GM18502 (cell line): ENCODE results near the gene DNAH1.

ENCODE experiments used
- ATAC-seq: cut with Tn5 transposase; IDR thresholded peaks from one replicate; pipeline ENCODE4 v1.9.1; 2021; ENCODE audit warnings: mild to moderate bottlenecking; ENCODE audit not compliant: unreplicated experiment, poor library complexity

Gene DNAH1

DNA sequence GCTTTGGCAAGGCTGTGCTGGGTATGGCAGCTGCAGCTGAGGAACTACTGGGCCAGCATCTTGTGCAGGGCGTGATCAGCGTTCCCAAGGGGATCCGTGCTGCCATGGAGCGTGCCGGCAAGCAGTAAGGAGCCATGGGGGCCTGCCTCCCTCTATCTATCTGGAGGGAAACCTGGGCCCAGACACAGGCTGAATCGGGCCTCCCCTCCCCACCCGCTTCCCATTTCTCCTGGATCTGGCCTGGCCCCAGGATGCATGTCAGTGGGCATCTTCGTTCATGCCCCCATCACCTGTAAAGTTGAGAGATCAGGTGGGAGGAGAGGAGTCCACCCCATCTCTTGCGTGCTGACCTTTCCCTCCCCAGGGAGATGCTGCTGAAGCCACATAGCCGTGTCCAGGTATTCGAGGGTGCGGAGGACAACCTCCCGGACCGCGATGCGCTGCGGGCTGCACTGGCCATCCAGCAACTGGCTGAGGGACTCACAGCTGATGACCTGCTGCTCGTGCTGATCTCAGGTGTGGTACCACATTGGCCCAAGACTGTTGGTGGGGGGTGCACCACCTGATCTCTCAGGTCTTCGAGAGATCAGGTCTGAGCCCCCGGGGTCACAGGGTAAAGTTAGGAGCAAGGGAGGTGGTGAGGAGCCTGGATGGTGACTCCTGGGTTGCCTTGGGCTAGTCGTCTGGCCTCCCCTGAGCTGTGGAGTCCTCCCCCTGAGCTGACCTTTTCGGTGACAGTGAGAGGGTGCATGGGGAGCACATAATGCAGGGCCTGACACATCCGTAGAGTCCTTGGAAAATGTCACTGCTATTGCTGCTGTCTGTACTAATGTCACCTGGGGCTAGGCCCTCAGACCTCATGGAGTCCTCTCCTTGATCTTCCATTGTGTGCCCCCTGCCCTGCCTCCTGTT, 25.3 kb upstream of the DNAH1 start:
- no peak for ATAC-seq

DNA sequence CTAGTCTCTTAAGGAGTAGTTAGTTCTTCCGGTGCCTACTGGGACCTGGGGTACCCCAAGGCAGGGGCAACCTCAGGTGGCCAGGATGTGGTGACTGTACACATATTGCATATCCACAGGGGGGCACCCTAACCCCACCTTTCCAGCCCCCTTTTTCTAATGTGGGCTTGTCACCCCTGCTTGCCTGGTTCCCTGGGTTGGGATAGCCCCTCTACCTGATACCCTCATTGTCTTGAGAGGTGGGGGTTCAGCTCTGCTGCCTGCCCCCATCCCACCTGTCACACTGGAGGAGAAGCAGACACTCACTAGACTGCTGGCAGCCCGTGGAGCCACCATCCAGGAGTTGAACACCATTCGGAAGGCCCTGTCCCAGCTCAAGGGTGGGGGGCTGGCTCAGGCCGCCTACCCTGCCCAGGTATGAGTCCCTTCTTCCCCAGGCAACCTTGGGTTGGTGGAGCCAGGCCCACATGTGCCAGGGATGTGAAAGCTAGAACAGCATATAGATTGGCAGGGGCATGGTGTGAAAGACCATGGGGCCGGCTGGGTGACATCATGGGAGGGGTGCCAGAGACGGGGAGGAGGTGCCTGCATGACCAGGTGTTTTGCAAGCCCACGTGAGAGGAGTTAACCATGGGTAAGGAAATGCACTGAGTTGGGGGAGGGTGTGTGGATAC, 24.5 kb upstream of the DNAH1 start:
- no peak for ATAC-seq

DNA sequence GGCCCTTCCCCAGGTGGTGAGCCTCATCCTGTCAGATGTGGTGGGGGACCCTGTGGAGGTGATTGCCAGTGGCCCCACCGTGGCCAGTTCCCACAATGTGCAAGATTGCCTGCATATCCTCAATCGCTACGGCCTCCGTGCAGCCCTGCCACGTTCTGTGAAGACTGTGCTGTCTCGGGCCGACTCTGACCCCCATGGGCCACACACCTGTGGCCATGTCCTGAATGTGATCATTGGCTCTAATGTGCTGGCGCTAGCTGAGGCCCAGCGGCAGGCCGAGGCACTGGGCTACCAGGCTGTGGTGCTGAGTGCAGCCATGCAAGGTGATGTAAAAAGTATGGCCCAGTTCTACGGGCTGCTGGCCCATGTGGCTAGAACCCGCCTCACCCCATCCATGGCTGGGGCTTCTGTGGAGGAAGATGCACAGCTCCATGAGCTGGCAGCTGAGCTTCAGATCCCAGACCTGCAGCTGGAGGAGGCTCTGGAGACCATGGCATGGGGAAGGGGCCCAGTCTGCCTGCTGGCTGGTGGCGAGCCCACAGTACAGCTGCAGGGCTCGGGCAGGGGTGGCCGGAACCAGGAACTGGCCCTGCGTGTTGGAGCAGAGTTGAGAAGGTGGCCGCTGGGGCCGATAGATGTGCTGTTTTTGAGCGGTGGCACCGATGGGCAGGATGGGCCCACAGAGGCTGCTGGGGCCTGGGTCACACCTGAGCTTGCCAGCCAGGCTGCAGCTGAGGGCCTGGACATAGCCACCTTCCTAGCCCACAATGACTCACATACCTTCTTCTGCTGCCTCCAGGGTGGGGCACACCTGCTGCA, 23.7 kb upstream of the DNAH1 start:
- ATAC-seq: no peak

DNA sequence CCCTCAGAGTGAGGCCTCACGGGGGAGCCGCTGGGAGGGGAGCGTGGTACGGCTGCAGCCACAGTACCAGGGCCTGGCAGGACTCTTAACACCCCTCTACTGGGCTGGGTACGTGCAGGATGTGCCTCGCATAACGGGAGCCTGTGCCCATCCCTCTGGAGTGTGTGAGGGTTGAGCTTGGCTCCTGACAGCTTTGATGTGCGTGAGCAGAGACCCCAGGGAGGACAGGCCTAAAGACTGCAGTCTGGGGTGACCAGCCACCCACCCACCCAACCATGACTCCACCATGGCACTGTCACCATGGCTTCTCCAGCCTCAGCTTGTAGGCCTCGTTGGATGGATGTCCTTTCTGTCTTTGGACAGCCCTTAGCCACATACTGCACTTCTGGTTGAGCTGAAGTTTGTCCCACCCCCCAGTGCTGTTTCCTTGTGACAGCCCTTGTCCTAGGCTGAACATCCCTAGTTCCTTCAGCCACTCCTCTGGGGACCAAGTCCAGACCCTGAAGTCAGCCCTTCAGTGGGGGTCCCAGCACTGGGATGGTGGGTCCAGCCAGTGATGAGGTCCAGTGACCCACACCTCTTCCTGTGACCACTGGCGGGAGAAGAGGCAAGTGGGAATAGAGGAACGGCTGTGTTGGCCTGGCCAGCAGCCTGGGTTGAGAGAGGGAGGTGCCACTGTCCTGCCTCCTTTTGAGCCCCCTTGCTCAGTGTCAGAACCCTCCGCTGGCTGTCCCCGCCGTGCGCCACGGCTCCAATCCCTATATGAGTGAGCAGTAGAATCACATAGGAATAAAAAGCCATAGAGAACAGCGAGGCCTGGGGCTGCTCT, 22.4 kb upstream of the DNAH1 start:
- ATAC-seq: no peak

DNA sequence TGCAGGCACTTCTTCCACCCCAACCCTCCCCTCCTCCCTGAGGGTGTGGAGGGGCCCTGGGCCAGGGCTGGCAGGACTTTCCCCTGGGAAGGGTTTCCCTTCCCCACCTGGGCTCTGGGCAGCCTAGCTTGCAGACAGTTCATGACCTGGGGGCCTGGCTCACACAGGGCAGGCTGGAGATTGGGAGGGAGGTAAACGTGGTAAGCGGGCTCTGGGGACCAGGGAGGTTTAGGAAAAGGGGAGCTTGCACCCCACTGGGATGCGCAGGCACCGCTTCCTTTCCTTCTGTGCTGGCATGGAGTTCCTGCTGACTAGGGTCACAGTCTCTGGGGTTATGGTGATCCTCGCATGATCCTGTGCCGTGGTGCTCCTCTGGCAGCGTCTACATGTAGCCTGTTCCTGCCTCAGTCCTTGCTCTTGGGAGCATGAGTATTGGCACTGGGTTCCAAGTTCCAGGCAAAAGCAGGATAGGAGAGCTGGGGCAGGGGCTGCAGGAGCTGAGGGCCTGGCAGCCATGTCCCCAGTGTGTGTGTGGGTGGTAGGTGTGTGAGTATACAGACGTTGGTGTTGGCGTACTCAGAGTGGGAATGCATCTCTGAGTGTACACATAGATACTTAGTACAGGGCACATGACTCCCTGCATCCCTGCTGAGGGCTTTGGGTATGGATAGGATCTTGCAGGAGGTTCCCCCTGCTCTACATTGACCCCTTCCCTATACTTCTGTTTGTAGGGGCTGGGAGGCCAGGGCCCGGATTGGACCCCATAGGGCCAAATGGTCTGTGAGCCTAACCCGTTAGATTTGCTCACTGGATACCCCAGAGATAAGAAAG, 21.6 kb upstream of the DNAH1 start:
- ATAC-seq: no peak

DNA sequence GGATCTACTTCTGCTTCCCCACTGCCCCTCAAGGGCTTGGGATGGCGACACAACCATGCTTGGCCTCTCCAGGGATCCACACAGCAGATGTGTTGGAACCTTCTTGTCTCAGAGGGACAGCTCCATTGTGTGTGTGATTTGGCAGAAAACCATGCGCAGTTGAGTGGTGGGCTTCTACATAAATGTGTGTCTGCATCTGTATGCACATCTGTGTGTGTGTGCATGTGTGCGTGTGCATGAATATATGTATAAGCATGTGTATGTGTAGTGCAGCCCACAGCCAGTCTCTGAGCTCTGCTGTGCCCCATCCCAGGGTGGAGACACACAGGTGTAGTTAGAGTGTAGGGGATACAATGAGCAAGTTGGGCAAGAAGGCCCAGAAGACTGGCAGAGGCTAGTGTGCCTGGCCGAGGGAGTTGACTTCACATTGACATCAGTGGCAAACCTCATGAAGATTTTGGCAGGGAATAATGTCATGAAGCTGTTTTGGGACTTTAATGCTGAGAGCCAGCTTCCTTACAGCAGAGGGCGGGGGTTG, 20.4 kb upstream of the DNAH1 start:
- no peak for ATAC-seq

DNA sequence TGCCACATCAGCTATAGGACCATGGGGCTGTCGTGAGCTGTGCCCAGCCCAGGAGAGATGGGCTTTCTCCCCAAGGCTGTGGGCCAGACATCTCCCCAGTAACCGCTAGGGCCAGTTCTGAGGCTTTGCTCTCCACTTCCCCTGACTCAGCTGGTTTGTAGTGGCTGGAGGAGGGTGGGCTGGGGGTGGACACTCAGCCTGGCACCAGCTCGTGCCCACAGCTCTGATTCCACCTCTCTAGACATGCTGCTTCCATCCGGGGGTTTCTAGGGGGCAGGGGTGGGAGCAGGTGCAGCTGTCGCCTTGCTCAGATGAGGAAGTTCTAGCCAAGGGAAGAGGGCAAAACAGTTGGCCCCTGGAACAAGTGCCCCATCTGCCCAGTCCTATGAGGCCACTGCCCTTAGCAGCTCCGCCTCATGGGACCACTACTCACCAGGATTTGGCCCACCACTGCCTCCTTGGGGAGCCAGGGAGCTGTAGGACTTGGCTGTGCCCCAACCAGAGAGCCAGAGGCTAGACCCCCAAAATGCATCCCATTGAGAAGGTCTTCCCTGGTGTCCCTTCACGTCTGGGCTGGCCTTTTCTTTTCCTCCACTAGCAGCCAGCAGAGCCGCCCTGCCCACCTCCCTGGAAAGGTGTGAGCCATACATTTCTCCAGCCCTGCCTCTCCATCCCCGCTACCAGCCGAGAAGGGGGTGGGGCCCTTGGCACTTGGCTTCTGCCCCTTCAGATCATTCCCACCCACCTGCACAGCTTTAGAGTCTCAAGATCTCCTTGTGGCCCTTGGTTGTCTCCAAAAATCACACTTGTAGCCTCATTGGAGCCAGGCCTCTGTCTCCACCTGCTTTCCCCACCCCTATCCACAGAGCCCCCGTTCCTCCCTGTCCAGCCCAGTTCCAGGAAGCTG, 18.6 kb upstream of the DNAH1 start:
- ATAC-seq: no peak

DNA sequence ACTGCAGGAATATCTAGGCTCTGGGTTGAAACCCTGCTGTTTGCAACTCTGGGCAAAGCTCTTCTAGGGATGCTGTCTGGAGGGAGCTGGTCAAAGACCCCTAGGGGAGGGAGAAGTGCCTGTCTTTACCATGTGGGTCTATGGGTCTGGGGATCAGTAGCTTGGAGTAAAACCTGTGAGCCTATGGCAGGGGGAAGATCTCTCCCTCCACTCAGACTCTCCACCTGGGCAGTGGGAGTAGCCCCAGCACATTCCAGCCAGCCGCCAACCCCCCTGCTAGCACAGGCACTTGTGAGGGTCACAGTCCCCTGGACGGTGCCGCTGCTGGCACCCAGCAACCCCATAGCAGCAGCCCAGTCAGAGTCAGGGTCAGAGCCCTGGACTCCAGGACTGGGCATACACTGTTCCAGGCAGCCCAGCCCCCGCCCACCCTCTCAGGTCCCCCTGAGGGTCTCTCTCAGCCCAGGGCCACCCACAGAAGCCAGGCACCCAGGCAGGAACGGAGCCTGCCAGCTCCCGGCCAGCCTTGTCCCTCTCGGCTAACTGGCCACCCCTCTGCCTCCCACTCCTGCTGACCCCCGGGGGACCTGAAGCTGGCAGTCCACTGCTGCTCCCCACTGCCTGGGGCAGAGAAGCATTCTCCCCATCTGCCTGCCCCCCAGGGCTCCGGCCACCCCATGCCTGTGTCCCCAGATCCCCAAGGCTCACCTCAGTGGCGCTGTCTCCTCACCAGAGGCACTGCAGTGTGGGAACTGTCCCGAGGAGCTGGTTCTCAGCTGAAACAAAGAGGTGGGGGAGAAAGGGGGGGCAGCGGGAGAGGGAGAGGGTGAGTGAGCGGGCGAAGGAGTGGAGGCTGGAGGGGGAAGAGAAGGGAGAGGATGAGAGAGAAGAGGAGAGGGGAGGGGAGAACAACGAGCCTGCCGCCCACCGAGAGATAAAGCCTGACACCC, 17.7 kb upstream of the DNAH1 start:
- ATAC-seq: no peak

DNA sequence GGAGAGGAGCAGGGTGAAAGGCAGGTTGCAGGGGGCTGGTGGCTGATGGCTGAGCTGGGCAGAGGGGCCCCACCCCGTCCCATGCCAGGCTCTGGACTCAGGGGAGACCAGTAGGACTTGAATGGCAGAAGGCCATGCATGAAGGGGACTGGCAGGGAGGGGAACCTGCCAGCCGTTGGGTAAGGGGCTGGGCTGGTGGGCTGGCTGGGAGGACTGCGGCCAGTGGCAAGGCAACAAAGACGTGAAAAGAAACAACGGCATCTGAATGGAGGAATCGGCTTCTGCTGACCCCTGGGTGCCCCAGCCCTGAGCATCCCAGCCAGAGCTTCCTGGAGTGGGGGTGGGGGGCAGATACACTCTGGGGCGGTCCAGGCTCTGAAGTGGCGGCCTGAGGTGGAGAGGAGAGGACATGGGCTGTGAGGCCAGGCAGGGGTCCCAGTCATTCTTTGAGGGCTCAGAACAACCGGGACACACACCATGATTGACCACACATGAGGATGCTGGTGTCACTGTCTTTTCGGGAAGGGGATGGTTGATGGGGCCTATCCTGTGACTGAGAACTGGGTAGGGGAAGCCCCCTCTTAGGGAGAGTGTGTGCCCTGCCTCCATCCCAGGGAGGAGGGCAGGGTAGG, 16.8 kb upstream of the DNAH1 start:
- no peak for ATAC-seq

DNA sequence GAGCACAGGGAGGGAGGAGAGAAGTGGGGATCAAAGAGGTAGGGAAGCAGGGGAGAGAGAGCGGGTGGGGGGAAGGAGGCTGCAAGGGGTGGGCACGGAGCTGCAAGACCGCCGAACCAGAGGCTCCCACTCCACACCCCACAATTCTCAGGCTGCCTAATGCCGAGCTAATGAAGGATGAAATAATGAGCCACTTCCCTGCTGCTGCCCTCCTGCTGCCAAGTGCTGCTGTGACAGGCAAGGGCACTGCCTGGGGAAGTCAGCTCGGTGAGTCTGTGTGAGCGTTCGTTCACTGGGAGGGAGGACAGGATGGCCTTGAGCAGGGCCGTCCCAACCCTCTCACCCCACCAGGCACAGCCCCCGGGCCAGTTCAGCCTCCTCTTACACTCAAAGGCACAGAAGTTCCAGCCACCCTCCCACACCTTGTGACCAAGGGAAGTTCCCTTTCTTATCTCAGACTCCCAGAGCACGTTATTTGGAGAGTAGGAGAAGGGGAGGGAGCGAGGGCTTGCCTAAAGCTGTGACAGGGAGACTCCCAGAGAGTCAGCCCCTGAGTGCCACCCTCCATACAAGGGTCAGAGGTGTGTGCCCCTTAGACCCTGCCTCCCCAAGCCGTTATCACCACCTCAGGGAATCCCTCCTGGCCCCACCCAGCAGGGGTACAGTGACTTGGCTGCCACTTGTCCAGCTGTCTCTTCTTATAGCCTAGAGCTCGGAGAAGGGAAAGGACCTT, 16.1 kb upstream of the DNAH1 start:
- no peak for ATAC-seq

DNA sequence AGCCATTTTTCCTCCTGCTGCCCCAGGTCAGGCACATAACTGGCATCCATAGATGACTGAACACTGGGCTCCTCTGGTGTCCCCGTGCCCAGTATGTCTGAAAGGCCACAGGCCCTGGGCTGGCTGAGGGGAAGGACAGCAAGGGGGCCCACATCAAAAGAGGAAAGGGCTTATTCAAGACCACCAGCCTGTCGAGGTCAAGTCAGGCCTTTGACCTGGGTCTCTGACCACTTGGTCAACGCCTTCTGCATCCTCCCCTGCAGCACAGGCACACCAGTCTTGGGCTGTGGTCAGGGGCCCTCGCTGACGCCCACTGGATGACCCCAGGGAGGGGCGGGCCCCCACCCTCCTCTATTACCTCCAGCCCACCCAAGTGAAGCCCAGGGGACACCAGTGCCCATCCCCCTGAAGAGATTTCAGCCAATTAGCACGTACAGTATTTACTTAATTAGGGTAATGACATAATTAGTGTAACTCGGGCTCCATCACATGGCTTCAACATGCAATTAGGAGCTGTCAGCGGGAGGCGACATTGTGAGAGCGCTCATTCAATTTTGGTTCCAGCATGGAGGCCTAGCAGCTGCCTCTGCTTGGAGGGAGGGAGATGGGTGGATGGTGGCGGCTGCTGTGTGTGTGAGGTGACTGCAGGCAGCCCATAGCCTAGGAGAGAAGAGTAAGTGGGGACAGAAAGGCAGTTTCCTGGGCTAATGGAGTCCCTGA, 13.5 kb upstream of the DNAH1 start:
- ATAC-seq: no peak

DNA sequence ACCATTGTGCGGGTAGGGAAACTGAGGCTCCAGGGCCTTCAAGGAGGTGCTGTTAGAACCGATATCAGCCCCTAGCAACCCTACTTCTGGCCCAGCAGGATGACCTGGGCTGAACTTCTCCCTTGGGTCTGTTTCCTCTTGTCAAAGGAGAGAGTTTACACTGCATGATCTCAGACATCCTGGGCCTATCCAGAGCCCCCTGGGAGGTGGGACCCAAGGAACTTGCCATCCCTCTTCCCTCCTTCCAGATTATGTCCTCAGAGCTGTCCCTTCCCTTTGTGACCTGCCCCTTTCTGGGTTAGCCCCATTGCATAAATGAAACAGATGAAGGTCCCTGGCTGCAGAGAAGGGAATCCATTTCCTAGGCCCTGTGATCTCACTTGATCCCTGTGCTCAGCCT, 12.3 kb upstream of the DNAH1 start:
- ATAC-seq: no peak

DNA sequence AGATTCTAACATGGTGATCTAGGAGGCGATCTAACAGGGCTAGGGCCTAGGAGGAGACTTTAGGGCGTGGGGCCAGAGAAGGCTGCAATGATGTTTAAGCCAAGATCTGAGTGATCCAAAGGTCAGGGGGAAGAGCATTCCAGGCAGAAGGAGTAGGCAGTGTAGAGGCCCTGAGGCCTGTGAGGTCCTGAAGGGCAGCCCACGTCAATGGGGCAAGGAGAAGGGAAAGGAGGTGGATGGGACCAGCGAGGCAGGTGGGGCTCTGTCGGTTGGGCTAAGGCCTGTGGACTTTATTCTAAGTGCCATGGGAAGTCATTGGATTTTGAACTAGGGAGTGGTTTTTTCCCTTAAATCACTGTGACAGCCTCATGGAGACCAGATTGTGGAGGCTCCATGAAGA, 10.2 kb upstream of the DNAH1 start:
- ATAC-seq: no peak

DNA sequence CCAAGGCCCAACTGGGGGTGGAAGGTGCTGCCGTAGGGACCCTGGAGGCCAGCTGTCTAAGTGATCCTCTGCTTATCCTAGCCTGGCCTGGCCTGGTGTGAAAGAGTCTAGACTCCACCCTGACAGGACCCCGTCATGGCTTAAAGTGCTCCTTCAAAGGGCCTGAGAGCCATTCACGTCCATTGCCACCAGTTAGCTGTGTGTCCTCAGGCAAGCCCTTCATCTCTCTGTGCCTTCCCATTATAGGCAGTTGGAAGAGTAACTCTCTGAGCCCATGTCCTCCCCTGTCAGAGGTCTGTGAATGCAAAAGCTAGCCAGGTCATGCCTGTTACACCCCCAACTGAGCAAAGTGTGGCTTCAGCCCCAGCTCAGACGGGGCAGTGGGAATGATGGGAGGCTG, 9.1 kb upstream of the DNAH1 start:
- ATAC-seq: no peak

DNA sequence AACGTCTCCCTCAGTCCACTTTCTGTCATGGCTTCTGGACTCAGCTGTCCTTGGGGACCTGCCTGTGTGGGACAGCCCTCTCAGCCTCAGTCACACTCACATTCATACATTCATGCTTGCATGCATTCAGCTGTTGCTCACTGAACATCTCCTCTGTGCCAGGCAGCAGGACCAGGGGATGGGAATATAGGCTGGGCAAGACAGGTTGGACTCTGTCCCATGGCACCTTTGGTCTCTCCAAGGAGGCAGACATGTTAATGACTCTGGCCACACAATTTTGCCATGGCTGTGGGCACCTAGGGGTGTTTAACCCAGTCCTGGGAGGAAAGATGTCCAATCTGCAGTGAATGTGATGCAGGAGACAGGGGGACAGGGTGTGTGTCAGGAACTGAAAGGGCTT, 7.8 kb upstream of the DNAH1 start:
- no peak for ATAC-seq
